Stimulated activated naive CD8-positive, alpha-beta T cell treated with anti-CD3 and anti-CD28 coated beads, Interleukin-15, Interleukin-2, amounts not matched to agents 100 U/mL and 50 U/mL, for 24 hours (primary cell): Measurements from ENCODE around the gene IRAK2.

Source experiments
- ATAC-seq: fragments of 150-1000 bp; cut with Tn5 transposase; one replicate; pipeline ENCODE4 v1.10.0; 2021
- DNase-seq: peaks from one replicate; pipeline ENCODE4 v3.0.0; 2021

Gene IRAK2

GRCh38 chr3:10224794-10225665 lies 60.3 kb downstream of the IRAK2 start:
- peak; percentile 71 for DNase-seq
- ATAC-seq, result peak; percentile 53

- DNase-seq (no peak), ATAC-seq (no peak)
These were observed 61.6 kb downstream of the IRAK2 start for GRCh38 chr3:10226293-10226692.

- DNase-seq (peak; percentile 63), ATAC-seq (peak; percentile 85)
These were observed 63.7 kb downstream of the IRAK2 start for GRCh38 chr3:10228248-10228950.

- no peak for DNase-seq
- ATAC-seq, result no peak
These were observed 64.9 kb downstream of the IRAK2 start for GRCh38 chr3:10229576-10229975.

GRCh38 chr3:10232137-10232536 lies 67.4 kb downstream of the IRAK2 start:
- DNase-seq, result no peak
- ATAC-seq, result no peak

GRCh38 chr3:10233988-10234387 lies 69.3 kb downstream of the IRAK2 start:
- DNase-seq, result no peak
- no peak for ATAC-seq

GRCh38 chr3:10234526-10235230 lies 70.0 kb downstream of the IRAK2 start:
- DNase-seq, result no peak
- ATAC-seq, result no peak

- DNase-seq (no peak), ATAC-seq (no peak)
These were observed 70.8 kb downstream of the IRAK2 start for GRCh38 chr3:10235551-10235950.

- ATAC-seq (peak; percentile 59), DNase-seq (peak; percentile 57)
These were observed 73.8 kb downstream of the IRAK2 start for GRCh38 chr3:10238345-10239183.

- ATAC-seq, result no peak
These were observed 76.1 kb downstream of the IRAK2 start for GRCh38 chr3:10240799-10241198.

GRCh38 chr3:10242182-10243065 lies 77.7 kb downstream of the IRAK2 start:
- DNase-seq (peak; percentile 78), ATAC-seq (peak; percentile 91)

More at GRCh38 chr3:10240799-10241198, 76.1 kb downstream of the IRAK2 start:
- no peak for DNase-seq

- no peak for ATAC-seq
- DNase-seq, result no peak
These were observed 79.3 kb downstream of the IRAK2 start for GRCh38 chr3:10244009-10244408.

- DNase-seq (no peak), ATAC-seq (no peak)
These were observed 80.5 kb downstream of the IRAK2 start for GRCh38 chr3:10245081-10245712.

GRCh38 chr3:10247679-10248183 lies 83.0 kb downstream of the IRAK2 start:
- no peak for DNase-seq
- ATAC-seq, result no peak

- DNase-seq (peak; percentile 92), ATAC-seq (peak; percentile 90)
These were observed 83.7 kb downstream of the IRAK2 start, which contains the start of gene TATDN2 for GRCh38 chr3:10248184-10248983. TSS of gene TATDN2 (plus strand) at chr3:10248459. CDS start at chr3:10249201, 742 bp downstream.

- DNase-seq (peak; percentile 86), ATAC-seq (peak; percentile 62)
These were observed 84.4 kb downstream of the IRAK2 start for GRCh38 chr3:10248984-10249748.

- ATAC-seq, result peak; percentile 34
These were observed 85.1 kb downstream of the IRAK2 start for GRCh38 chr3:10249833-10250232.

GRCh38 chr3:10251006-10251405 lies 86.3 kb downstream of the IRAK2 start:
- ATAC-seq (no peak), DNase-seq (no peak)

More at GRCh38 chr3:10249833-10250232, 85.1 kb downstream of the IRAK2 start:
- peak; percentile 12 for DNase-seq
